IMR-90 (cell line): ENCODE measurements around the gene CARMIL1. TPM values are rescaled to one million over a fixed set of nuclear protein-coding genes. Genes with fewer than 3 reads are reported as not detected.

ENCODE experiments used
- ATAC-seq: fragments of 200-7000 bp; cut with Tn5 transposase; 2 replicates; pipeline ENCODE4 v1.9.1; 2020; ENCODE audit warnings: low read depth, mild to moderate bottlenecking, moderate library complexity
- BruUV-seq: library from RNA; stranded (reverse); fragments of 400-500 nt; replicated peaks from 2 replicates; lab custom pipeline; 2021; lab: Mats Ljungman, UMichigan
- CTCF ChIA-PET: fragments of 300-600 bp; formaldehyde crosslinking; extraction: SDS; loops from one replicate; lab custom pipeline; 2021; ENCODE audit warnings: antibody characterized with exemption; lab: Yijun Ruan, JAX
- POLR2A ChIA-PET: fragments of 300-600 bp; sonication (Branson Sonifier 250); formaldehyde crosslinking; loops from one replicate; lab custom pipeline; 2022; ENCODE audit warnings: antibody characterized with exemption; ENCODE audit not compliant: unreplicated experiment; lab: Charles Lee
- DNase-seq: peaks from one replicate; pipeline ENCODE4 v3.0.0; 2013
- H2AFZ ChIP-seq: replicated peaks from 2 replicates; pipeline ENCODE3; 2013; ENCODE audit warnings: low read length, mild to moderate bottlenecking; ENCODE audit not compliant: poor library complexity
- H2AK5ac ChIP-seq: 2 replicates; pipeline ENCODE4 v1.6.1; 2013; ENCODE audit warnings: low read depth, low read length, inconsistent platforms
- H2AK9ac ChIP-seq: replicated peaks from 2 replicates; pipeline ENCODE3; 2013; ENCODE audit warnings: mild to moderate bottlenecking, low read depth, low read length, moderate library complexity; ENCODE audit not compliant: poor library complexity
- H2BK120ac ChIP-seq: 2 replicates; pipeline ENCODE4 v1.6.1; 2013; ENCODE audit warnings: low read depth, low read length, inconsistent platforms
- H2BK15ac ChIP-seq: 3 replicates; pipeline ENCODE4 v1.6.1; 2013; ENCODE audit warnings: low read depth, low read length, inconsistent platforms
- H2BK20ac ChIP-seq: 2 replicates; pipeline ENCODE4 v1.6.1; 2013; ENCODE audit warnings: low read depth, mild to moderate bottlenecking, inconsistent platforms, low read length, moderate library complexity
- H2BK5ac ChIP-seq: 2 replicates; pipeline ENCODE4 v1.6.1; 2013; ENCODE audit warnings: mild to moderate bottlenecking, low read depth, low read length, inconsistent platforms; ENCODE audit not compliant: poor library complexity, severe bottlenecking
- H3K14ac ChIP-seq: replicated peaks from 2 replicates; pipeline ENCODE4 v1.6.1; 2013; ENCODE audit warnings: low read depth, low read length, inconsistent platforms
- H3K18ac ChIP-seq: 2 replicates; pipeline ENCODE4 v1.6.1; 2013; ENCODE audit warnings: low read depth, low read length, control low read depth
- H3K23ac ChIP-seq: 2 replicates; pipeline ENCODE4 v1.6.1; 2013; ENCODE audit warnings: low read depth, low read length, inconsistent platforms
- H3K27ac ChIP-seq: 2 replicates; pipeline ENCODE4 v1.5.1; 2013; ENCODE audit warnings: mild to moderate bottlenecking, control low read depth, low read length; ENCODE audit not compliant: insufficient read depth
- H3K27me3 ChIP-seq: 2 replicates; pipeline ENCODE4 v1.6.1; 2013; ENCODE audit warnings: low read length; ENCODE audit not compliant: control insufficient read depth, insufficient read depth
- H3K36me3 ChIP-seq: 2 replicates; pipeline ENCODE4 v1.6.1; 2013; ENCODE audit warnings: low read length, mixed read lengths; ENCODE audit not compliant: control insufficient read depth, insufficient read depth
- H3K4ac ChIP-seq: 2 replicates; pipeline ENCODE4 v1.6.1; 2013; ENCODE audit warnings: low read depth, low read length, inconsistent platforms
- H3K4me1 ChIP-seq: 2 replicates; pipeline ENCODE4 v1.6.1; 2013; ENCODE audit warnings: low read length, mixed read lengths; ENCODE audit not compliant: control insufficient read depth, insufficient read depth
- H3K4me2 ChIP-seq: 2 replicates; pipeline ENCODE4 v1.6.1; 2013; ENCODE audit warnings: low read depth, mild to moderate bottlenecking, control low read depth, low read length, moderate library complexity
- H3K4me3 ChIP-seq: 2 replicates; pipeline ENCODE4 v1.5.1; 2013; ENCODE audit warnings: low read depth, mild to moderate bottlenecking, control low read depth, low read length, moderate library complexity; ENCODE audit not compliant: insufficient read depth
- H3K56ac ChIP-seq: 2 replicates; pipeline ENCODE4 v1.6.1; 2013; ENCODE audit warnings: low read length, inconsistent platforms; ENCODE audit not compliant: insufficient read depth; ENCODE audit errors: extremely low read depth
- H3K79me1 ChIP-seq, 2 experiments: 2 replicates each; pipeline ENCODE4 v1.6.1; 2013; ENCODE audit warnings: low read length in 2 of 2, inconsistent platforms in 1 of 2, low read depth in 1 of 2
- H3K9ac ChIP-seq: 2 replicates; pipeline ENCODE4 v1.6.1; 2013; ENCODE audit warnings: low read depth, low read length, control low read depth
- H3K9me1 ChIP-seq: 2 replicates; pipeline ENCODE4 v1.6.1; 2013; ENCODE audit warnings: low read length, inconsistent platforms; ENCODE audit not compliant: insufficient read depth
- H3K9me3 ChIP-seq: 2 replicates; pipeline ENCODE4 v1.6.1; 2013; ENCODE audit warnings: low read length; ENCODE audit not compliant: control insufficient read depth, insufficient read depth
- H4K20me1 ChIP-seq: 2 replicates; pipeline ENCODE4 v1.6.1; 2013; ENCODE audit warnings: low read length, inconsistent platforms; ENCODE audit not compliant: insufficient read depth
- H4K5ac ChIP-seq: 2 replicates; pipeline ENCODE4 v1.6.1; 2013; ENCODE audit warnings: mild to moderate bottlenecking, low read depth, low read length, control low read depth
- H4K8ac ChIP-seq, 2 experiments: 2 replicates each; pipeline ENCODE4 v1.6.1; 2013; ENCODE audit warnings: low read depth in 2 of 2, low read length in 2 of 2, control low read depth in 1 of 2, inconsistent platforms in 1 of 2
- H4K91ac ChIP-seq: 2 replicates; pipeline ENCODE4 v1.6.1; 2013; ENCODE audit warnings: low read depth, low read length, inconsistent platforms; ENCODE audit not compliant: insufficient read depth
- MAZ ChIP-seq: IDR thresholded peaks from 2 replicates; pipeline ENCODE4 v1.6.1; 2012; ENCODE audit warnings: low read depth, mild to moderate bottlenecking, low read length, improper control_type of control experiment, moderate library complexity, borderline replicate concordance
- MXI1 ChIP-seq: IDR thresholded peaks from 2 replicates; pipeline ENCODE4 v1.6.1; 2012; ENCODE audit warnings: low read depth, mild to moderate bottlenecking, low read length, moderate library complexity, borderline replicate concordance
- RCOR1 ChIP-seq: IDR thresholded peaks from 2 replicates; pipeline ENCODE4 v1.6.1; 2012; ENCODE audit warnings: mild to moderate bottlenecking, low read length, improper control_type of control experiment; ENCODE audit not compliant: insufficient replicate concordance
- SMC3 ChIP-seq: fragments of 150-350 bp; IDR thresholded peaks from 2 replicates; pipeline ENCODE4 v1.6.1; 2016; ENCODE audit warnings: low read depth, mild to moderate bottlenecking, antibody characterized with exemption, low read length, moderate library complexity
- WGBS, 2 experiments: methylation state at CpG; one replicate each; pipeline versions ENCODE4 v1.1.5 to v1.1.7; 2013; ENCODE audit warnings: missing lambda C conversion rate in 2 of 2; ENCODE audit not compliant: insufficient read length in 1 of 2; ENCODE audit errors: extremely low coverage in 2 of 2; 5-methylcytosine and 5-hydroxymethylcytosine counted together
- dilution Hi-C: fragments of 300-500 bp; cut with HindIII; formaldehyde crosslinking; loops from one replicate; pipeline ENCODE4 v1.14.3; 2018; ENCODE audit warnings: low sequenced_read_pairs; ENCODE audit not compliant: unreplicated experiment
- in situ Hi-C: fragments of 300-500 bp; cut with MboI; formaldehyde crosslinking; loops from 3 replicates; pipeline ENCODE4 v1.14.3; 2019; ENCODE audit warnings: low sequenced_read_pairs, inconsistent platforms, mixed read lengths
- intact Hi-C: fragments of 100-400 bp; cut with micrococcal nuclease; formaldehyde crosslinking; loops from 2 replicates; pipeline ENCODE4 v1.10.0; 2022
- polyA plus RNA-seq, 3 experiments: library from polyadenylated mRNA; depleted of rRNA; stranded (reverse); fragments of >200 nt; gene quantifications; 2 replicates each; pipeline ENCODE4 v1.2.3, GENCODE V29; 2012; ENCODE audit warnings: low replicate concordance in 1 of 3
- total RNA-seq: library from RNA; depleted of rRNA; stranded (reverse); fragments of >200 nt; gene quantifications from 2 replicates; pipeline ENCODE4 v1.2.3, GENCODE V29; 2012

The CARMIL1 gene
- total and polyA plus RNA-seq, 2 of the 4 experiments (the other 2 are of a cell fraction), result 1.3 to 2.9 TPM

DNA sequence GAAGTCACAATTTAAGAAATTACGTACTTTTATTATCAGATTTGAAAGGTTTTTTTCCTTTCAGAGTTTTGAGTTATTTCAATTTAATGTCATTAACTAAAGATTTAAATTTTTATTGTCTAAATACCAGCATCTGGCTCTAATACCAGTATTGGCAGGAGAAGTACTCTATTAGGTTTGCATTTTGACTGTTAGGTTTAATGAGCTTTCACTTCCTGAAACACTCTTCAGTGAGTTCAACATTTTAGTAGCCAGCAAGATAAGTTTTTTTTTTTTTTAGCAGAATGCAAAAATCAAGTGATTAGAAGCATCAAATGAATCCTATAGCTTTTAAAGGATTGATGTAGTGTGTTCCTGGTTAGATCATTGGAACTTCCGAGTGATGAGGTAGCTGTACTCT lies 338.8 kb downstream of the CARMIL1 start:
- no peak overlapping the region for H2AFZ ChIP-seq
- DNase-seq, result no peak
- no peak overlapping the region for H3K27ac ChIP-seq
- no peak overlapping the region for H3K4me2 ChIP-seq
- no peak overlapping the region for H2BK15ac ChIP-seq
- H2AK5ac ChIP-seq, result no peak overlapping the region
- H3K4me1 ChIP-seq, result no peaks in the 10 kb centered on the region
- intact Hi-C loops (no loop called here), in situ Hi-C loops (loop anchor here (25.0 kb wide), 1 partner anchor 1031 kb away; no protein-coding TSS in a partner anchor), dilution Hi-C loops (no loop called here)
- no peak overlapping the region for H3K18ac ChIP-seq
- H3K23ac ChIP-seq, result no peak overlapping the region
- no TSS peak for BruUV-seq
- H3K36me3 ChIP-seq, result no peaks in the 10 kb centered on the region
- no peak overlapping the region for H2AK9ac ChIP-seq
- H4K5ac ChIP-seq, result no peak overlapping the region
- no peaks in the 10 kb centered on the region for H3K79me1 ChIP-seq
- TF ChIP-seq RCOR1 (no peak), MAZ (no peak), SMC3 (no peak), MXI1 (no peak)
- no peaks in the 10 kb centered on the region for H3K9me1 ChIP-seq
- H3K56ac ChIP-seq, result no peak overlapping the region
- H2BK120ac ChIP-seq, result no peak overlapping the region
- H3K27me3 ChIP-seq, result no peaks in the 10 kb centered on the region
- no peak overlapping the region for H2BK5ac ChIP-seq
- no peak for ATAC-seq
- H4K91ac ChIP-seq, result no peak overlapping the region
- no peaks in the 10 kb centered on the region for H4K20me1 ChIP-seq
- no peak overlapping the region for H4K8ac ChIP-seq
- no peak overlapping the region for H3K4ac ChIP-seq
- ChIA-PET CTCF (no interaction called here), POLR2A (no interaction called here)
- no peak overlapping the region for H2BK20ac ChIP-seq
- H3K14ac ChIP-seq, result no peak overlapping the region
- no peak overlapping the region for H3K4me3 ChIP-seq
- H3K9me3 ChIP-seq, result no peaks in the 10 kb centered on the region
- H3K9ac ChIP-seq, result no peak overlapping the region
- WGBS, 2 experiments, result no CpG with 5 or more reads among the region's 2 CpGs
